GM12801 (cell line): ENCODE results near the gene AP1AR.

Experiments used
- TF ChIP-seq, protein P1 (sequence below): IDR thresholded peaks from one replicate; pipeline ENCODE4 v1.5.1; 2011; ENCODE audit warnings: control low read depth; ENCODE audit not compliant: insufficient read length; ENCODE audit errors: extremely low read depth

The AP1AR gene

DNA sequence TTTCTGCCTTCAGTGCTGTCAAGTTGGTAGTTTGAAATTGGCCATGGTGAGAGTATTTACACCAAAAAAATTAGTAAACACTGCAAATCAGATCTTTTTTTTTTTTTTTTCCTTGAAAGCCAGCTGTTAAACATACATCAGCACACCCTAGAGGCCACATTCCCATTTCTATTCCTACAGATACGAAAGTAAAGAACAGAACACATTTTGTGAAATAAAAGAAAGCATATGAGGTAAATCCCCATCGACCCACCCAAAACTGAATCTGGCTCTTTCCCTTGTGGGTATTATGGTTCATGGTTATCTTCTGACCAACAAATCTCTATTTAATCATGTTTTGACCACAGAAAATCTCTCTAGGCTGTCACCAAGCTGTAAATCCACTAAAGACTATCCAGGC is 41.8 kb upstream of the AP1AR start:
- TF ChIP-seq, protein P1, sequence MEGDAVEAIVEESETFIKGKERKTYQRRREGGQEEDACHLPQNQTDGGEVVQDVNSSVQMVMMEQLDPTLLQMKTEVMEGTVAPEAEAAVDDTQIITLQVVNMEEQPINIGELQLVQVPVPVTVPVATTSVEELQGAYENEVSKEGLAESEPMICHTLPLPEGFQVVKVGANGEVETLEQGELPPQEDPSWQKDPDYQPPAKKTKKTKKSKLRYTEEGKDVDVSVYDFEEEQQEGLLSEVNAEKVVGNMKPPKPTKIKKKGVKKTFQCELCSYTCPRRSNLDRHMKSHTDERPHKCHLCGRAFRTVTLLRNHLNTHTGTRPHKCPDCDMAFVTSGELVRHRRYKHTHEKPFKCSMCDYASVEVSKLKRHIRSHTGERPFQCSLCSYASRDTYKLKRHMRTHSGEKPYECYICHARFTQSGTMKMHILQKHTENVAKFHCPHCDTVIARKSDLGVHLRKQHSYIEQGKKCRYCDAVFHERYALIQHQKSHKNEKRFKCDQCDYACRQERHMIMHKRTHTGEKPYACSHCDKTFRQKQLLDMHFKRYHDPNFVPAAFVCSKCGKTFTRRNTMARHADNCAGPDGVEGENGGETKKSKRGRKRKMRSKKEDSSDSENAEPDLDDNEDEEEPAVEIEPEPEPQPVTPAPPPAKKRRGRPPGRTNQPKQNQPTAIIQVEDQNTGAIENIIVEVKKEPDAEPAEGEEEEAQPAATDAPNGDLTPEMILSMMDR: no peak

DNA sequence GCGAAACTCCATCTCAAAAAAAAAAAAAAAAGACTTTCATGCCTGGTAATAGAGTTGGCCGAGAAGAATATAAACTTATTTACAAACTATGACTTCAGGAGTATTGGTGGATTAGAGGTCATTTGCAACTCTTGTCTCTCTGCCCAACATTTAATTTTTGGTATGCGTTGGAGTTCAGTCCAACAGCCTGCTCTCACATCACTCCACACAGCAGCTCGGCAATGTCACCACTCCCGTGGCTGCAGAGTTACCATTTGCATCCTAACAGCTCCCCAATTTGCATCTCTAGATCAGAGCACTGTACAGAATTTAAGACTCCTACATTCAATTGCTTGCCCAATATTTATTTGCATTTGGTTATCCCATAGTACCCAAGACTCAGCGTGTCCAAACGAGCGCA is 40.9 kb upstream of the AP1AR start:
- TF ChIP-seq, protein P1: no peak

DNA sequence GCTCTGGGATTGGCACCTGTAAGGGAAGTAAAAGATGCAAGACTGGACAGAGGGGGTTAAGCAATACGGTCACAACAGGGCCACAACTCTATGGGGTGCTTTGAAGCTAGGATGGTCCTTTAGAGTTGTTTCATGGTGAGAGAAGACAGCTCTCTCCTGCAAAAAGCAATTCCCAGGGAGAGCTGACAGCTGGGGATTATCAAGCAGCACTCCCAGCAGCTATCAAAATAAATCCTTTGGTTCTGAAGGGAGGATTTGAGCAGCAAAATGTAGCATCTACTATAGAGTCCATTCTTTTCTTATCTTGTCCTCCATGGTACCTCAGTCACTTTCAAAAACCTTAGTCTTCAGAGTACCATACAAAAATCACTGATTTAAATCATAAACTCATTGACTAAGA is 35.1 kb upstream of the AP1AR start:
- TF ChIP-seq, protein P1: no peak

DNA sequence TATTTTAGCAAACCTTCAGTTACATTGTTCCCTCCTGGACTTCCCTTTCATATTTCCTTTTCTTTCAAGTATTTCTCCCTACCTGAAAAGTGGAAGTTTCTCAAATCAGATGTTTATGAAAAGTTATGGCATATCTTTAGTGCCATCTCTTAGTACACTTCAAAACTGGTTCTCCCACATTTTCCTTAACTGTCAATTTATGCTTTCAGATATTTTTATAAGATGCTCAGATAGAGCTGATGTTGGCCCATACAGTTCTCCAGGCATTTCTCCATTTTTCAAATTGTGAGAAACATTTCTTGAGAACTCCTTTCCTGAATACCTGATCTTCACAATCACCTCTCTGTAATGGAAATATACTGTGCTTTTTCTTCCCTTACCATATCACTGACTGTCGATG is 32.5 kb upstream of the AP1AR start:
- TF ChIP-seq, protein P1: no peak

DNA sequence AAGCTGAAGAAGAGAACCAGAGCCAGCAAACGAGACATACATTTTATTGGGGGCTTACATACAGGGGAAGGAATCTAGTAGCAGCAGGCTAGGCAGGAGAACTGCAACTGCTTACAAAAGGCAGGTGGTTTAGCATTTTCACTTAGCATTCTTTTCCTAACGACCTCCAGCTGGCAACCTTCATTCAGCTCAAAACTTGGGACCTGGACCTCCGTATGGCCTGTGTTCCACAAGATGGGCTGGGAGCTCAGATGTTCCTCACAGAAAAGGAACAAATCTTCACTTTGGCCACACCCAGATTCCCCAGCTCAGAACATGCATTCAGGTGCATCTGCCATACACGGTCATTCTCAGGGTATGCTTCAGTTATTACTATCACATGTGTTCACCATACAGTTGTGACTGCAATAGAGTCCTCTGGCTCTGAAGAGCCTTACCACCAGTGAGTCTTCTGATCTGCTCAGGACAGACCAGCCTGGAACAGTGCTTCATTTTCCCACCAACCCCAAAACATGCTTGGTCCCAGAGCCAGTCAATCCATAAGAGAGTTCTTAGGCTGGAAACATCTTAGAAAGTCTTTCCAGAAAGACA is 29.6 kb upstream of the AP1AR start:
- TF ChIP-seq, protein P1: no peak

DNA sequence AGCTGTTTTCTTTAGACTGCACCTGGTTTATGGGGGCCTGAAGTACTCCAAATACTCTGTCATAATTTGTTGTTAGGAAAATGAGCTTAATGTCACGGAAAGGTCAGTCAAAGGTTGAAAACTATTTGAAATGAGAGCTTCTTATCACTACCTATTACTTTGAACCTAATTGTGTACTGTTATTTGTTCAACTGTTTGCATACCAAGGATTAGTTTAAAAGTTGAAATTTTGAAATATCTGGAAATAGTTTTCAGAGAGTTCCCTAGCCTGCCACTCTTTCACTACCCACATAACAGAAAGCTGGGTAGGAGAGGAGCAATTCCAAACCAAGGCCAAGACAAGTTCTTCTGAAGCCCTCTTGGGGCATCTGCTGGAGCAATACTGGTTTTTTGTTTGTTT is 28.0 kb upstream of the AP1AR start:
- TF ChIP-seq, protein P1: no peak

DNA sequence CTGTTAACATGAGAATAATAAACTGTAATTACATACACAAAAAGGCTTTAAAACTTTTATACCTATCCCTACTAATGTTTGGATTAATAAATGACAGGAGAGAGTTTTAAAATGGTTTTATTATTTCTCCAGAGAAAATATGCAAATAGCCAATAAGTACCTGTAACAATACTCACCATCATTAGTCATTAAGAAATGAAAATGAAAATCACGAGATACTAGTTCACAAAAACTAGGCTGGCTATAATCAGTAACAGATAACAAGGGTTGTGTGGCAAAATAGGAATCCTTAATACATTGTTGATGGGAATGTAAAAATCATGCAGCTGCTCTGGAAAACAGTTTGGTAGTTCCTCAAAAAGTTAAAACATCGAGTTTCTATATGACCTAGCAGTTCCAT is 25.2 kb upstream of the AP1AR start:
- TF ChIP-seq, protein P1: no peak

DNA sequence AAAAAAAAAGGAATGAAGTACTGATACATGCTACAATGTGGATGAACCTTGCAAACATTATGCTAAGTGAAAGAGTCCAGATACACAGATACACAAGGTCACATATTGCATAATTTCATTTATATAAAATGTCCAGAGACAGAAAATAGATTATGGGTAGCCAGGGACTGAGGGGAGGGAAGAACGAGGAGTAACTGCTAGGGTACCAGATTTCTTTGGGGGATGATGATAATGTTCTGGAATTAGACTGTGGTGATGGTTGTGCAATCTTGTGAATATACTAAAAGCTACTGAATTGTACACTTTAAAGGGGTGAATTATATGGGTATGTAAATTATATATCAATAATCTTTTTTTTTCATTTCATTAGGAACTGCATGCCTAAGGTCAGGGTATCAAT is 20.8 kb upstream of the AP1AR start:
- TF ChIP-seq, protein P1: no peak
